ENCODE results near the gene ABCD2.
"Not testable (repeated sequence)": the region's sequence is repeated elsewhere in the genome, so short reads cannot be mapped to it uniquely, and the experiment has no call there.

The ABCD2 gene

DNA sequence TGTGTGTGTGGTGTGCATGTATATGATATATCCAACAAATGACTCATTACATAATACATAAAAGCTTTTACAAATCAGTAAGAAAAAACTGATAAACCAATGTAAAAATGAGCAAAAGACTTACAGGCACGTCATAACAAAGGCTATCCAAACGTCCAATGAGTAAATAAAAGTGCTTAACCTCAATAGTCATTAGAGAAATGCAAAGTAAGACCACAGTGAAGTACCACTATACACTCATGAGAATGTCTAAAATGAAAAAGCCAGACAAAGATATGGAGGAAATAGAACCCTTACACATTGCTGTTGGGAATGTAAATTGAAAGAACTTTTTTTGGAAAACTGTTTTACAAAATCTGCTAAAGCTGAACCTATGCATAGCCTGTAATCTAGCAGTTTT is 7.8 kb downstream of the ABCD2 start:
- DNase-seq, result no peak

DNA sequence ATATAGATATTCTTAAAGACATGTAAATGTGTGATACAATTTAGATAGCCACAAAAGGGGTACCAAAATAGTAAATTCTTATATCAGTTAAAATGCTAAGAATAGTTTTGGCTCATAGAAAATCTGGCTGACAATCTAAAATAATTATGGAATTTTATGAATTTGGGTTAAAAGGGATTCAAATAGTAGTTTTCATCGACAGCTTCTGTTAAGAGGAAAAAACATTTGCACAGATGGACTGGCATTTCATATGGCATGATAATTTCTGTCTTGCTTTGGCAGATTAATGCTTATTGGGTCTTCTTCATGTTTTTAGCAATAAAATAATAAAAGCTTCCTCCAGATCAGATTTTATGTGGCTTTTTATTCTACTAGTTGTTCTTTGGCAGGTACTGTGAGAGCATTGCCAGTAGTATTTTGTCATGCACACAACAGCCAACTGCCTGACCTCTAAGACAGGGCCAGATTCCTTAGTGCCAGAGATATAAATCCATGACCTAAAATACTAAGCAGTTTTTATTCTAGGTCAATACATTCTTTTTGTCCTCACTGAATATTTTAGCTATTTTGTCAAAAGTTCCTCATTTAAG is 9.1 kb downstream of the ABCD2 start:
- no peak for DNase-seq

DNA sequence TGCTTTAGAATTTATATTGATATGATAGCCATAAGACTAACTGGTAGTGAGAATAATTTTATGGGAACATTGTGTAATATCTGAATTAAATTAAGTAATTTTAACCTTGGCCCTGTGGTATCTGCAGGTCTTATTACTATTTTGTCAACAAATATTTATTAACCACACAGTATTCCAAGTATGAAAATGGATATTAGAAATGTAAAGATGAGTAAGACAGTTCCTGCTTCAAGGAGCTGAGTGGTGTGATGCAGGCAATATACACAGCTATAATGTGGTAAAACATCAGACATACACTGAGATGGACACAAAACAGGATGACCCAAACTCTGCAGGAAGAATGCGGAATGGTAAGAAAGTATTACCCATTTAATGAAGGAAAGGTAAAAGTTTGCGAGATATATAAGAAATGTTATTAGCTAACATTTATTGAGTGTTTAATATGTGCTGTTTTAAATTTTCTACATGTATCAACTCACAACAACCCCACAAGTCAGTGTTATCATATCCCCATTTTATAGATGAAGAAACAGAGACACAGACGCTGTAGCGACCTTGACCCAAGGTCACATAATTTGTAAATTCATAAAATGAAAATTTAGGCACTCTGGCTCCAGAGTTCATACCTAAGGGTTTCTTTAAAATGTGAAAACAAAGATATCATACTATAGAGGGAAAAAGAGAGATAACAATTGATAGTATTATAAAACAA is 12.7 kb downstream of the ABCD2 start:
- DNase-seq, result no peak

DNA sequence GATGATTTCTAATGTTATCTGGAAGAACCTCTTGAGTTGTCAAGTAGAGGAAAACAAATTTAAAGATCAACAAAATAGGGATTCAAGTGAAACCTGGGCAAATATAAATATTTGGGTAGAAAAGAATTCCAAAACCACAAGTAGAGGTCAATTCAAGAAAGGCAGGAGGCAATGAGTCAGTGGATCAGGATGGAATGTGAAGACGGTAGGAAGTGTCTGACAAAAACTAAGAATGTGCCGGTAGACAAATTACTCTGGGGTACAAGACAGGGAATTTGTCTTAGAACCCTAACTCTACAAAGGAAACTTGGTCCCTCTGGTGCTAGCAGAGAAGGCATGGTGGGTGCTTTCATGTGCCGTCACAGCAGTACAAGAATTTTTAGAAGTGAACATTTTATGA is 13.6 kb downstream of the ABCD2 start:
- DNase-seq, result no peak

DNA sequence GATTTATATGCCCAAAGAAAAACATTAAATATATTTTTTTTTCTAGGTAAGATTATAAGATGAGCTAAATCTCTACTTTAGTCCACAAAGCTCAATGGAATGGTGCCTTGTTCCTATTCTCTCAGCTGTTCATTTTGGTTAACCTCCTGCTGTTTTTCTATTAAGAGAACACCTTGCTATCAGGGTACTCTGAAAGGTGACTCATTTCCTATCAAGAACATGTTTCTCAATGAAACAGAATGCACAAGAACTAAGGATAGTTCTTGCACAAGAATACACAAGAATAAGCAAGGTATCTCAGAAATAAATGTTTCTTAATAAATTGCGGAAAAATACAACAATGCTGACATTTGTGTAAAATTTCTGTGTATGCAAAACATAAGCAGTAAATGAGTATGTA is 14.1 kb downstream of the ABCD2 start:
- no peak for DNase-seq

DNA sequence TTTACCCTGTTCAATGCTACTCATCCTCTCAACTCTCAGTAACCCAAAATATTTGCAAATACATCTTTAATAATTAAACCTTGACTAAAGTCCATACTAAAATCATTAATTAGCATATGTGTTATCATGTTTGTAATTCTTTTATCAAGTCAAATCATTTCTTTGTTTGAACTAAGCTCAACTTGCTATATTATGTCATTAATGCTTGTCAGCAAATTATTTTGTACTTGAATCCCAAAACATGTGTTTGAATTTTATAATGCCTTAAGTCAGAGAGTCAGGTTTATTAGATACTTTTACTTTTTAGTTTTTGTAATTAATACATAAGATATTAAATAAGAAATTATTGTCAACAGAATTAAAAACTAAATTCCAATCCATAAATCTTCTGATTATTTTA is 16.5 kb downstream of the ABCD2 start:
- no peak for DNase-seq

DNA sequence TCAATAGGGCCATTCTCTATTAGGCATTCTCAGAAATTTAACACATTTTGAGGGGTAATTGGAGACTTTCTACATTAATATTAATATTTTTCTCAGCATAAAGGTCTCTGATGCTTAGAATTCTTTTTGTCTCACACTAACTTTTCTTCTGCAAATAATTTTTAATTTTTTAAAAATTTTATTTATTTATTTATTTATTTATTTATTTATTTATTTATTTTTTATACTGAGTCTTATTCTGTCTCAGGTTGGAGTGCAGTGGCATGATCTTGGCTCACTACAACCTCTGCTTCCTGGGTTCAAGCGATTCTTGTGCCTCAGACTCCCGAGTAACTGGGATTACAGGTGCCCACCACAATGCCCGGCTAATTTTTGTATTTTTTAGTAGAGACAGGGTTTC is 17.7 kb downstream of the ABCD2 start:
- DNase-seq, result not testable (repeated sequence)

DNA sequence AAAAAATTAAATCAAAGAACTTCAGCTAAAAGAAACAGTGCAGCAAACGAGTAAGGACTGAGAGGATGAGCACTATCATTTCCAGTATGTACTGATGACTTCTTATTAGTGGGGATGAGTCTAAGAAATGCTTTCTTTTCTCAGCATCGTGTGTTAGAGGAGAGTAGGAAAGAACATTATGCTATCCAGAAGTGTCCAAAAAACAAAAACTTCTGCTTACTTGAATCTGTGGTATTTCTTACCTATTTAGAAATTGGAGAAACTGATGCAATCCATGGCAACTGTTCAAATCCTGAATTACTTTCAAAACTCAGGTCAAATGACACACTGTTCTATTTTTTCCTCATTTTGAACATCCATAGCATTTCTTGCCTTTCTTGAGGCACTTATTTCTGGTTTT is 23.7 kb downstream of the ABCD2 start:
- DNase-seq, result no peak

DNA sequence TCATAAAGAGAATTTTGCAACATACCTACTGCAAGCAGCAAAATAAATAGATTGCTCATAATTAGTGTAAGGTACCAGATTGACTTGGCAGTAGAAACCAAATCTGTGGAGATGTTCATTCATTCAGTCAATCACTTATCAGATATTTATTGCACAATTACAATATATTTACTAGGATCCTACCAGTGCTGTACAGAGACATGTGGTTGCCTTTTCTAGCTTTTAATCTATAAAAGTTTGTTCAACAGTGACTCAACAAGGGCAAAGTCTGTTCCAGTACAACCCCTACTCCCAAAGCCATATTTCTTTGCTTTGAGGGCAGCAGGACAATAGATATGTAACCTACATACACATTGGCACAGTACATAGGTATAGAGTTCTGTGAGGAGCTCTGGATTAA is 27.3 kb downstream of the ABCD2 start:
- DNase-seq, result no peak

DNA sequence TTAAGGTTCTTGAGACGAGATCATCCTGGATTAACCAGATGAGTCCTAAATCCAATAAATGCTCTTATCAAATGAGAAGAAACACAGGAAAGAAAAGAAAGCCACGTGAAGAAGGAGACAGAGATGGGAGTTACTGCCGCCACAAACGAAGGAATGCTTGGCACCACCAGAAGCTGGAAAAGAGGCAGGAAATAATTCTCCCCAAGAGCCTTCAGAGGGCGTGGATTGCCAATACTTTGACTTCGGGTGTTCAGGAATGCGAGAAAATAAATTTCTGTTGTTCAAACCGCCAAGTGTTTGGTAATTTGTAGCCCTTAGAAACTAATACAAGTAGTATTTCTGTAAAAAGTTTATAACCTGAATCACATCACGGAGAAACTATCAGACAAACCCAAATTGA is 31.3 kb downstream of the ABCD2 start:
- DNase-seq, result no peak

DNA sequence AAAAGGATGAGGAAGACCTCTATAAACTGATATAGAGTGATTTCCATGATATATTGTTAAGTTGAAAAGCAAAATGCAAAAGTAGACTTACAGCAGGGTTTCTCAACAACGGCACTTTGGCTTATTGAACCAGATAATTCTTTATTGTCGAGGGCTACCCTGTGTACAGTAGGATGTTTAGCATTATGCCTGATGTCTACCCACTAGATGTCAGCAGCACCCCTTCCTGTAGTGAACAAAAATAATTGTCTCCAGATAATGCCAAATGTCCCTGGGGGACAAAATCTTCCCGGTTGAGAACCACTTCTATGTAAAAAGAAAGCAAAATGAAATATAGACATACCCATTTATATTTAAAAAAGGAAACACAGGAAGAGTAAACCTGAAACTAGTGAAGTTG is 32.4 kb downstream of the ABCD2 start:
- peak; percentile 7 for DNase-seq

DNA sequence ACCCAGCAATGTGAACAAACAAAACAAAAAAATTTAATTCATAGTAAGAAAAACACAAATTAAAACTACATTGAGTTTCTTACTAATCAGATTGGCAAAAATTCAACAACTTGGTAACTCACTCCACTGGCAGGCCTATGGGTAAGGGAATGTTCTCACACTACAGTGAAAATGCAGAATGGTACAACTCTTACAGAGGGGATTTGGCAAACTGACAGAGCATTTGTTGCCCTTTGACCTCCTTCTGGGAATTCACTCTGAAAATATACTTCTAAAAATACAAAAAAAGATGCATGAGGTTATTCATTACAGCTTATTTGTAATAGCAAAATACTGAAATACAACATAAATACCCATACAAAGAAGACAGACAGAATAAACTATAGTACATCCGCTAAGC is 32.8 kb downstream of the ABCD2 start:
- no peak for DNase-seq

DNA sequence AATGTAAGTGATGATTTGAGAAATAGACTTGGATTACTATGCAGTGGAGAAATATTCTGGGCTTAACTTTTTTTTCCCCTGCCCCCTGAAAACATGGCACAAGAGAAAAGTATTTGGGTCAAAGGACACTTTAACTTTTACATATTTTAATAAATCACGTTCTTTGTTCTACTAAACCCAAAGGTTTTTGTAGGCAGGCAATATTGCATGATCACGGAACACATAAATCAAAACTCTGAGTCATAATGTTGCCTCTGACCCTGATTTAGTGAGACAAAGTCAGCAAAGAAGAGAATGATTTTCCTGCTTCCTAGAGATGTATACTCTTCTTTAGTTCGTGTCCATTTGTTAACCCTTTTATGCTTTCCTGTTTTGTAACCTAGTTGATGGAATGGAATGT is 38.0 kb downstream of the ABCD2 start:
- no peak for DNase-seq

DNA sequence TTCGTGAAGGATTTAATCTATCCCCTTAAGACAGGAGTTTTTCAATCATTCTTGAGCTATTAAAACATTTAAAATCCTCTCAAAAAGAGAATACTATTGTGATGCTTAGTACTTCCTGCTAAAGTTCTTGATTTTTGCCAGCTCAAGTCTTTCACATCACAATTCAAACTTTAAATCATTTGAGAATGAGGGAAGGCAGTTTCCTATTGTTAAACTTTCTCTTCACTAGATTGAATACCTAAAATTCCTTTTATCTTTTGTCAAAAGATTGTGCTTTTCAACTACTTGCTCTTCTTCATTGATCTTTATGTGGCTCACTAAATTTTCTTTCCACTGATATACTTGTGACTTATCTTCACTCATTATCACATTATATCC is 44.1 kb downstream of the ABCD2 start:
- DNase-seq, result no peak

DNA sequence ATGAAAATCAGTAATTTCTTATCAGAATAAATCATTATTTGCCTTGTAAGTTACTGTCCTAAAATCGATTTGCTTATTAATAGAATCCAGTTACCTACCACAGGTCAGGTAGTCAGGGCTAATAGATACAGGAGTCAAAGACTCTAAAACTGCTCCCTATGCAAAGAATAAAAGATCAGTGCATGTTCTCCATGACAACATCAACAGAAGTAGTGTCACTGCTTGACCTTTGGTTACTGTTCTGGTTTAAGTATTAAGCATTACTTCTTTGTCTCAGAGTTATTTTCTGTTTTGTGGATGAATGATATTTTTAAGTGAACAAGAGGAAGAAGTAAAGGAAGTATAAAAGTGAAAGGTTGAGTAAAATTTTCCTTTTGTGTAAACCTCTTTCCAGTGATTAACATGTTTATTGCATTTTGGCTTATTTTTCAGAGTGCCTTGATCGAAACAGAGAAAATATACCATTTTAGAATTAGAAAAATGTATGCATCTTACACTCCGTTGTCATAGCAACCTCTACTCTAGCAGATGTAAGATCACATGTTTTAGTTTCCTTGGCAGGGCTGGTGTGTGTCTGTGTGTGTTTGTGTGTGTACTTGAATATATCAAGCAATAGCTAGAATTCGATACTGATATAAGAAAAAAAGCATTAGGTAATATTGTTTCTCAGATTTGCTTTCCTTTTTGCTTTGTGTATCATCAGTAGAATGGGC is 44.7 kb downstream of the ABCD2 start:
- no peak for DNase-seq

DNA sequence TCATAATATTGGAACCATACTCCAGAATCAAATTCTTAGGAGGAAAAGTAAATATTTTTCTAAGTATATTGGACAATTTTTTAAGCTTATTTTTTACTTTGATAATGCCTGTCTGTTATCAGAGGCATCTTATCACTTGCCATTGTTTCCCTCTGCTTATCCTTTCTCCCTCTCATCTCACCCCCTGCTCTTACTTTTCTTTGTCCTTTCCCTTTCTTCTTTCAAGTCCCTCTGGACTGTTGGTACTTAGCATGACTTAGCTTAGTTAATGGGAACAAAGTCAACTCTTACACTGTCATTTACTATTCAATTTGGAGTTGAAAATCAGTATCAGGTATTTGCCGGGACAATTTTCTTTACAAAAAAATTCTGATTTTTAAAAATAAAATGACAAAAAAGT is 45.2 kb downstream of the ABCD2 start:
- no peak for DNase-seq

DNA sequence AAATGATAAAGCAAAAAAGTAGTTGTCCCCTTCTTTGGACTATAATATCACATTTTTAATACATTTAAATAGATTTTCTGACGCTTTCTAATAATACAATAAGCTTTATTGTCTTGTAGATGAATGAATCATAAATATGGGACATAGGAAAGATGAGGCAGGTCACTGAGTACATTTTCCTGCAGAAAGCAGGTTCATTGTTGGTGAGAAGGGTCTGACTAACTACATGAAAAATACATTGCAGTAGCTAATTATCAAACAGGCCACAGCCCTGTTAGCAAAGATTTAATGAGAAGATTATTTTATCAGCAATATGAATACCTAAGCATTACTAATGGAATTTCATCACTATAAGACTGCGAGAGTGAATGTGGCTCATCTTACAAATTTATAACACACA is 45.6 kb downstream of the ABCD2 start:
- no peak for DNase-seq

DNA sequence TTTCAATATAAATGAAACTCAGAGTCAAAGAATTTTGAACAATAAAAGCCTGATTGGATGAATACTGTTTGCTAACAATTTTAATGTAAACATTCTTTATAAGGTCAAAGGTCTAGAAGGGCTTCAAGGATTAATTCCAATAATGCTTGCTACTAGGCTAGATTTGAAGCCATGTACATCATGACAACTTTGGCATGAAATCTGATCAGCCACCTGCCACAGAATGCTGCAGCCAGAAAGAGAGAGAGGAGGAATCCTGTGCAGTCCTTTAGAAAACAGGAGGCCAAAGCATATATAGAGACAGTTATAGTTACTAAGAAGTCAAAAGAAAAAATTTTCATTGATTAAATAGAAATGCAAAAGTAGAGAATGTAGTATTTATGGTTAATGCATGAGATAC is 47.1 kb downstream of the ABCD2 start:
- no peak for DNase-seq

DNA sequence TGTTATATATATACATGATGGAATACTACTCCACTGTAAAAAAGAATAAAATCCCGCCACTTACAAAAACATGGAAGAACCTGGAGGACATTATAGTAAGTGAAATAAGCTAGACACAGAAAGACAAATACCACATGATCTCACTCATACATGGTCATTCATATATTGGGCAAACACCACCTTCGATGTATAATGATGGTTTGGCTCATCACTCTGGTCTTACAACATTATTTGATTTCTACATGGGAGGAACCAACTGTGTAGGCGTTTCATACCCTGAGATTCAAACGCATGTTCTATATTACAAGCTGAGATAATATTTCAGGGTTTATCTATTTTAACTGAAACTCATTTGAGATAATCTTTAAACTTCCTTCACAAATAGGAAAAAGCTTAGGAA is 48.3 kb downstream of the ABCD2 start:
- no peak for DNase-seq

DNA sequence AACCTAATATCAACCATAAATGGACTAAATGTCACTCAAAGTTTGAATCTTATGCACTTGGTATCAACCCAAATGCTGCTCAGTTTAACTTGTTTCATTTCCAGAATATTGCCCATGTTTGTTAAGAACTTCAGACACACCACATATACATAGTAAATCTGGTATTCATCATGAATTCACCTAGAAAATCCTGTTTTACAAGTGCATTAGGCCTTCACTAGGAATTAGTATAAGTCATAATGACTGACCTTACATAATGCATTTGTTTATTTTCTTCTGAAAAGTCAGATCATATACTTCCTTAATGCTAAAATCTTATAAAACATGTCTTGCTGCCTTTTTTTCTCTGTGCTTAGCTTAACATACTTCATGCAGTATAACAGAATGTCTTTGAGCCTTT is 66.1 kb downstream of the ABCD2 start:
- DNase-seq, result no peak

DNA sequence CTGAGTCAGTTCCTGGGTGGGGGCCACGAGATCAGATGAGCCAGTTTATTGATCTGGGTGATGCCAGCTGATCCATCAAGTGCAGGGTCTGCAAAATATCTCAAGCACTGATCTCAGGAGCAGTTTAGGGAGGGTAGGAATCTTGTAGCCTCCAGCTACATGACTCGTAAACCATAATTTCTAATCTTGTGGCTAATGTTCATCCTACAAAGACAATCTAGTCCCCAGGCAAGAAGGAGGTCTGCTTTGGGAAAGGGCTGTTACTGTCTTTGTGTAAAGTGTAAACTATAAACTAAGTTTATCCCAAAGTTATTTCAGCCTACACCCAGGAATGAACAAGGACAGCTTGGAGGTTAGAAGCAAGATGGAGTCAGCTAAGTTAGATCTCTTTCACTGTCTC is 75.4 kb downstream of the ABCD2 start:
- DNase-seq, result not testable (repeated sequence)

DNA sequence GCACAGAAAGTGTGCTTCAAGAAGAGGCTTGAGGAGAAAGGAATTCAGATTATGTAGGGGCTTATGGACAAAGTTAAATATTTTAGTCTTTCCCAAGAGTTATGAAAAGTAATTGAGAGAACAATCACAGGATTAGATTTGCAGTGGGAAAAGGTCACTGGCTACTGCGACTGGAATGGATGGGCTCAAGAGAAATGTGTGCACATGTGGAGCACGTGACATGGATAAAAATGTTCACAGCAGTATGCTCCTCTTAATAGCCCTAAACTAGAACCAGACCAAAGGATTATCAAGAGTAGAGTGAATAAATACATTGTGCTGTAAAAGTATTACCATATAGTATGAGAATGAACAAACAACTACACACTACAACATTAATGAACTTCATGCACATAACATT is 78.1 kb downstream of the ABCD2 start:
- no peak for DNase-seq

DNA sequence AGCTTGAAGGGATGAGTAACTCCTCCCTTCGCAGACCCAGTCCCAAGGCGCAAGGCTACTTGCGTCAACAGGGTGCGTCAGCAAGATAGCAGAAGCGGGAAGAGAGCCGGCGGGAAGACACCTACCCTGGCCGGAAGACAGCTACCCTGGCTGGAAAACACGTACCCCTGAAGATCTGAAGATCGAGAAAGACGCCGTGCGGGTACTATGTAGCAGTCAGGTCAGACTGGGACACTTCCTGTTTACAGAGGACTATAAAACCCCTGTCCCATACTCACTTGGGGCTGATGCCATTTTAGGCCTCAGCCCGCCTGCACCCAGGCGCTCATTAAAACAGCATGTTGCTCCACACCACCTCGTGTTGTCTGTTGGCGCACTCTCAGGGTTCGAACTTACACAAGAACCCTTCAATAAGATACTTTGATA is 80.9 kb downstream of the ABCD2 start:
- no peak for DNase-seq

DNA sequence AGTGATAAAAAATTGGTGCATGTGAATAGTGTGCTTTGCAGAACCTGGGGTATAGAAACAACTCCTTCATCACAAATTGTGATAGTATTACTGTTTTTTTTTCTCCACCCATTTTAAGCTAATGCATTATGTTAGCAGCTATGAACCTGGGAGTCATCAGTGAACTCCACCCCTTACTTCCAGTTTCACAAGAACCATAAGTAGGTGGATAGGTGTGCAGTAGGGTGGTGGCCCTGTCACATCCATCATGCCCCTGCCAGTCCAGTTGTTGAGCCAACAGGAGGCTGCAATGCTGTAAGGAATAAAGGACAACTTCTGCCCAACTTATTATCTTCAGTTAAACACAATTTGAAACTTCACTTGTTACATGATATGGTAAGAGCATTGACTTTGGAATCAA is 85.7 kb downstream of the ABCD2 start:
- DNase-seq, result no peak

DNA sequence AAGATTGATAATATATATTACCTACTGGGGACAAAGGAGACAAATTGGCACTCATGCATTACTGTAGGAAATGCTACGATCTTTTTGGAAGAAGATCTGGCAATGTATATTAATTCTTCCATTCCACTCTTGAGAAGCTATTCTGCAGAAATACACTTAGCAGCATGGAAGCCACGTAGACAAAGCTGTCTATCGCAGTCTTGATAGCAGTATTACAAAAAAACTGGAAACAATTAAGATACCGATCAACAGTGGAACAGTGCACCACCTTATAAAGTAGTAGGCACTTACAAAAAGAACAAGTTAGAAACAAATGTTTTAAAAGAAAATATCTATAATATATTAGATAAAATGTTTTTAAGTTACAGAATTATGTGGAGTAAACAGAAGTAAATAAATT is 87.2 kb downstream of the ABCD2 start:
- no peak for DNase-seq
